ENCODE results near the gene GID4. TPM values are rescaled to one million over a fixed set of nuclear protein-coding genes. Genes with fewer than 3 reads are reported as not detected.

GID4 gene
- total and polyA plus RNA-seq, 2 of the 13 experiments (the other 11 are each of a cell fraction or from before 2014, with no cell fraction given): 4.3 to 6.1 TPM

- TF ChIP-seq, protein P1, sequence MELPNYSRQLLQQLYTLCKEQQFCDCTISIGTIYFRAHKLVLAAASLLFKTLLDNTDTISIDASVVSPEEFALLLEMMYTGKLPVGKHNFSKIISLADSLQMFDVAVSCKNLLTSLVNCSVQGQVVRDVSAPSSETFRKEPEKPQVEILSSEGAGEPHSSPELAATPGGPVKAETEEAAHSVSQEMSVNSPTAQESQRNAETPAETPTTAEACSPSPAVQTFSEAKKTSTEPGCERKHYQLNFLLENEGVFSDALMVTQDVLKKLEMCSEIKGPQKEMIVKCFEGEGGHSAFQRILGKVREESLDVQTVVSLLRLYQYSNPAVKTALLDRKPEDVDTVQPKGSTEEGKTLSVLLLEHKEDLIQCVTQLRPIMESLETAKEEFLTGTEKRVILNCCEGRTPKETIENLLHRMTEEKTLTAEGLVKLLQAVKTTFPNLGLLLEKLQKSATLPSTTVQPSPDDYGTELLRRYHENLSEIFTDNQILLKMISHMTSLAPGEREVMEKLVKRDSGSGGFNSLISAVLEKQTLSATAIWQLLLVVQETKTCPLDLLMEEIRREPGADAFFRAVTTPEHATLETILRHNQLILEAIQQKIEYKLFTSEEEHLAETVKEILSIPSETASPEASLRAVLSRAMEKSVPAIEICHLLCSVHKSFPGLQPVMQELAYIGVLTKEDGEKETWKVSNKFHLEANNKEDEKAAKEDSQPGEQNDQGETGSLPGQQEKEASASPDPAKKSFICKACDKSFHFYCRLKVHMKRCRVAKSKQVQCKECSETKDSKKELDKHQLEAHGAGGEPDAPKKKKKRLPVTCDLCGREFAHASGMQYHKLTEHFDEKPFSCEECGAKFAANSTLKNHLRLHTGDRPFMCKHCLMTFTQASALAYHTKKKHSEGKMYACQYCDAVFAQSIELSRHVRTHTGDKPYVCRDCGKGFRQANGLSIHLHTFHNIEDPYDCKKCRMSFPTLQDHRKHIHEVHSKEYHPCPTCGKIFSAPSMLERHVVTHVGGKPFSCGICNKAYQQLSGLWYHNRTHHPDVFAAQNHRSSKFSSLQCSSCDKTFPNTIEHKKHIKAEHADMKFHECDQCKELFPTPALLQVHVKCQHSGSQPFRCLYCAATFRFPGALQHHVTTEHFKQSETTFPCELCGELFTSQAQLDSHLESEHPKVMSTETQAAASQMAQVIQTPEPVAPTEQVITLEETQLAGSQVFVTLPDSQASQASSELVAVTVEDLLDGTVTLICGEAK (IDR thresholded peaks at IDR 0.05): no peak
- TF ChIP-seq, protein P1 (CRISPR knock-in tag; IDR thresholded peaks at IDR 0.05): no peak
- no peak for TF ChIP-seq FOXA1 (IDR thresholded peaks at IDR 0.05)
- no peak for TF ChIP-seq FOXA1 (CRISPR knock-in tag; IDR thresholded peaks at IDR 0.05)
- TF ChIP-seq CBX5 (CRISPR knock-in tag; IDR thresholded peaks at IDR 0.05; ENCODE audit: borderline replicate concordance): no peak
- TF ChIP-seq KMT2B (CRISPR knock-in tag; IDR thresholded peaks at IDR 0.05): no peak
Measured at GRCh38 chr17:18100616-18101015, 61.4 kb downstream of the GID4 start (continued).

Measured in HepG2 (cell line).